ENCODE data around the gene PUS3.

Gene PUS3

DNA sequence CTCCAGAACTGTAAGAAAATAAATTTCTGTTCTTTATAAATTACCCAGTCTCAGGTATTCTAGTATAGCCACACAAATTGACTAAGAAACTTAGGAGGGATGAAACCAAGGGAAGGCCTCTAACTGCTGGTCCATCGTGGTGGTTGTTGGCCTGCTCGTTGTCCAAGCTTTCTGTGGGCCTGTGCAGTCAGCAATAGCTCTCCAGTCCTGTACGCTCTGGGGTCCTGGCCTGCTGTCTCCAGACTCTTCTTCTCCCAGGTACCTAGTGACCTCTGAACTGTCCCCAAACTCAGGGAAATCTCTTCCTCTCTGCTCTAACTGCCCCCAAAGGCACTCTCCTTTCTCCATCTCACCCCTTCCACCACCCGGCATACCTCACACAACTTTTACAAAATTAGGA lies 37.1 kb upstream of the PUS3 start:
- no peak for DNase-seq

DNA sequence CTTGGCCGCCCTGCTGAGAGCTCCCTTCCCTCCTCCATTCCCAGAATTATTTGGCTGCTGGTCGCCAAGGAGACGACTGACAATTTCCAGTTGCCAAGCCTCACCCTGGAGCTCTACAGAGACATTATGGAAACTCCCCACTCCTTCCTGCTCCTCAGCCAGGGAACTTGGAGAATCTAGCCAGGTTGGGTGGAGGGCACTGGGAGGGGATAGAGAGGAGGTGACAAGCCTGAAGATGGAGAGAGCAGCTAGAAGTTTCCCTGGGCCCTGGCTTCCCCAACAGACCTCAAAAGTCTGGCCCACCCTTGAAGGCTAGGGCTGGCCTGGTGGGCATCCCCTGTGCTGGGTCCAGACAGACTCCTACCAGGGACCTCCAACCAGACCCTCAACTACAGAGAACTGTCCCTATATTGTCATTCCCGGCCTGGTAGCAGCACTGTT lies 36.1 kb upstream of the PUS3 start:
- DNase-seq: peak; percentile 72

- peak; percentile 44 for DNase-seq
Observed at GRCh38 chr11:125938418-125938817, 35.4 kb upstream of the PUS3 start.

GRCh38 chr11:125935618-125936199 lies 32.7 kb upstream of the PUS3 start:
- peak; percentile 78 for DNase-seq

GRCh38 chr11:125935056-125935455 lies 32.0 kb upstream of the PUS3 start:
- no peak for DNase-seq

- no peak for DNase-seq
Observed at GRCh38 chr11:125934473-125934872, 31.5 kb upstream of the PUS3 start.

GRCh38 chr11:125933030-125933813 lies 30.2 kb upstream of the PUS3 start:
- no peak for DNase-seq

DNA sequence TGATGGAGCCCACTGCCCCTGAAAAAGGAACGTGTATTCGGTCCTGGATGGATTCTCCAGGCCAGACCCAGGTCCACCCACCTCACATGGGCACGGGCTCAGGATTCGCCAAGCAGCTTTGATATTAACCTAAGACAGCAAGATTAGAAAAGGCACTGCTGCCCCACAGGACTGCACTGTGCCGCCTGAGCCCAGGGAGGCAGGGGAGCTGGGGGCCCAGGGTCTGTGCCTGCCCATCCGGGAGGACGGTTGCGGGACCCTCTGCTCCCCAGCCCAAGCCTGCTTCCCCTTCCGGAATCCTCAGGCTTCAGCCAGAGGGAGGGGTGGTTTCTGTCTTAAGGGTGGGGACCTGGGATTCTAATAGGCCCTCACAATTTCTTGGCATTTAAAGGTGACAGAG lies 29.3 kb upstream of the PUS3 start:
- DNase-seq: no peak

- DNase-seq: no peak
Observed at GRCh38 chr11:125931668-125932067, 28.7 kb upstream of the PUS3 start.

GRCh38 chr11:125931116-125931515 lies 28.1 kb upstream of the PUS3 start:
- DNase-seq: no peak

- DNase-seq: no peak
Observed at GRCh38 chr11:125930076-125930450, 27.1 kb upstream of the PUS3 start.

- no peak for DNase-seq
Observed at GRCh38 chr11:125929445-125930075, 26.6 kb upstream of the PUS3 start.

DNA sequence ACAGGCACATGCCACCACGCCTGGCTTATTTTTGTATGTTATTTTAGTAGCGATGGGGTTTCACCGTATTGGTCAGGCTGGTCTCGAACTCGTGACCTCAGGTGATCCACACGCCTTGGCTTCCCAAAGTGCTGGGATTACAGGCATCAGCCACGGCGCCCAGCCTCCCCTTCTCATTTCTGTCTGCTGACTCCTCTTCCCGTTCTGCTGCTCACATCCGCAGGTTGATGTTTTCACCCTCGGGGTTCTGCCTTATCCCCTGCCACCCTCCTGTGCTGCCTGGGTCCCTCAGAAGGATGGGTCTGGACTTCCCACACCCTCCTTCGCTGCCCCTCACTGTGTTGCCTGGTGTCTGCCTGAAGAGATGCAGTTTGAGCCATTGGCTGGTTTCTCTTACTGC lies 23.7 kb upstream of the PUS3 start:
- DNase-seq: no peak

GRCh38 chr11:125925804-125926203 lies 22.8 kb upstream of the PUS3 start:
- DNase-seq: no peak

DNA sequence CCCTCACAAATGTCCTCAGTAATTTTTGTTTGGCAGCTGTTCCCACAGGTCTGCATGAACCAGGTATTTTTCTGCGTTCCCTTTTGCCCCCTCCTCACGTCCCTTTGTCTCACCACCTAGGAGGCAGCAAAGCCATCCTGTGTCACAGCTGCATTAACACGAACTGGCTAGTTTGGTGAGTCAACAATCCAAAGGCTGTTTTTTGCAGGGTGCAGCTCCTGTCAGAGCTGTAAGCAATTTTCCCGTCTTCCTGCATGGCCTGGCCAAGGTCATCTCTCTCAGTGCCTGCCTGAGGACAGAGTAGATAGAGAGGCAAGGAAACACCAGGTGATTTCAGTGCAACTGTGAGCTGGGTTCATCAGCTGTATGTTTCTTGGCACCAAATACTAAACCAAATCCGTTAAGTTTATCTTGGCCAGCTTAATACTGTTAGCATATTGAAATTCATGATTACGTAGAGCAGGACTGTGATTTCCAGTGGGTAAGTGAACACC lies 22.3 kb upstream of the PUS3 start:
- DNase-seq: no peak

GRCh38 chr11:125924384-125925007 lies 21.5 kb upstream of the PUS3 start:
- no peak for DNase-seq

DNA sequence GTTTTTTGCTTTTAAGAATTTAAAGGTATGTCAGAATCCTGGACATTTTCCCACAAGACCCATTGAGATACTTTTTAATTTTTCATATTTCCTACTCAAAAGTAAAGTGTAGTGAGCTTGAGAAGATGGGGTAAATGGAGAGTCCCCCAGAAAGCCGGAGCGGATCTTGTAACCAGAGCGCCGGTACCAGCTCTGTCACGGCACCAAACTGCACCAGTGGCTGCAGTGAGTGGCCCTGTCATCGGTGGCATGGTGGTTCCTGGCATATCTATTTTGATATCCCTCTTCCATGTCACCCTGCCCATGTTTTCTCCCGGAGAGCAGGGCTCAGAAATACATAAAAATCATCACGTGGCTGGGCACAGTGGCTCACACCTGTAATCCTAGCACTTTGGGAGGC lies 20.6 kb upstream of the PUS3 start:
- DNase-seq: no peak

- DNase-seq: peak; percentile 76
Observed at GRCh38 chr11:125923012-125923579, 20.1 kb upstream of the PUS3 start.

GRCh38 chr11:125922156-125922555 lies 19.1 kb upstream of the PUS3 start:
- DNase-seq: no peak

DNA sequence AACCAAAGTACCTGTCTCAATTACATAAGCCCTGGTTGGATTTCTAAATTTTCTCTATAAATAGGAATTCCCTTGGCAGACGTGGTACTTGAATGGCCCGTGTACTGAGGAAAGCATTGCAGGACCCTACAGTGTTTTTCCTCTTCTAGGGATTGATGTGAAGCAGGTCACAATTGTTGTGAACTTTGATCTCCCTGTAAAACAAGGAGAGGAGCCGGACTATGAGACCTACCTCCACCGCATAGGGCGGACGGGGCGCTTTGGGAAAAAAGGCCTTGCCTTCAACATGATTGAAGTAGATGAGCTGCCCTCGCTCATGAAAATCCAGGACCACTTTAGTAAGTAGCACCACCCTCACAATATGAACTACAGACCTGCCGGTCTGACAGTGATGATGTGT lies 18.0 kb upstream of the PUS3 start:
- no peak for DNase-seq

DNA sequence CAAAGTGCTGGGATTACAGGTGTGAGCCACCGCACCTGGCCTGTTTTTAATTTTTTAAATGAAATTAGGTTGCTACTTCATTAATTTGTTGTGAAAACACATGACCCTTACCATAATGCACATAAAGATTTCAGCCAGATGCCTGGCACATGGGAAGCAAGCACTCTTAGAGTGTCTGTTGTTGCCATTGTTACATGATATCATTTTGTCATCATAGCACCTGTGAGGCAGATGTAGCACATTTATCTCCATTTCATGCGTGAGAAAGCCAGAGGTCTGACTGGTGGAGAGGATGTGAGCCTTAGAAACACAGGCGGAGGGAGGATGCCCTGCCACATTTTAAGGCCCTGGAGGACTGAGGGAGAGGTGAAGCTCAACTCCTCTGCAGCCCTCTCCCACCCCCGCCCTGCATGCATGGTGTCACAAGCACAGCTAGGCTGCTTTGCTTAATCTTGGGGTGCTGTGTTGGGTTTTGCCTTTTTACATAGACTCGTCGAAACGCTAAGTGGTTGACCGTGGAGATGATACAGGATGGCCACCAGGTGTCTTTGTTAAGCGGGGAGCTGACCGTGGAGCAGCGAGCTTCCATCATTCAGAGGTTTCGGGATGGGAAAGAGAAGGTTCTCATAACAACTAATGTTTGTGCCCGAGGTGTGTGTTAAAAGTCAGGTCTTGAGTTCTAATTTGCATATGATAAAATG lies 15.3 kb upstream of the PUS3 start:
- no peak for DNase-seq

GRCh38 chr11:125916683-125917347 lies 13.8 kb upstream of the PUS3 start:
- no peak for DNase-seq

All from right forelimb (tissue), 1 donor.